BJ (cell line): ENCODE results near the gene NOM1. TPM values are rescaled to one million over a fixed set of nuclear protein-coding genes. Genes with fewer than 3 reads are reported as not detected.

Experiments
- CTCF ChIA-PET: fragments of 350-600 bp; formaldehyde crosslinking; extraction: SDS; loops from one replicate; lab custom pipeline; 2021; ENCODE audit warnings: antibody characterized with exemption, inconsistent platforms; lab: Yijun Ruan, JAX
- POLR2A ChIA-PET: fragments of 300-600 bp; sonication (Branson Sonifier 250); formaldehyde crosslinking; extraction: SDS; loops from one replicate; lab custom pipeline; 2021; ENCODE audit warnings: antibody characterized with exemption; lab: Charles Lee
- DNase-seq: peaks from one replicate; pipeline ENCODE4 v3.0.0-alpha.2; 2011; ENCODE audit warnings: low read depth
- H3K27me3 ChIP-seq: 2 replicates; pipeline ENCODE4 v1.6.0; 2011; ENCODE audit warnings: low read length; ENCODE audit not compliant: control insufficient read depth, insufficient read depth
- H3K36me3 ChIP-seq: 2 replicates; pipeline ENCODE4 v1.5.1; 2011; ENCODE audit warnings: low read length; ENCODE audit not compliant: control insufficient read depth, insufficient read depth
- H3K4me3 ChIP-seq: 2 replicates; pipeline ENCODE4 v1.5.1; 2011; ENCODE audit warnings: low read depth, mild to moderate bottlenecking, control low read depth, low read length
- CTCF ChIP-seq: IDR thresholded peaks from 2 replicates; pipeline ENCODE4 v1.5.1; 2011; ENCODE audit warnings: low read depth, mild to moderate bottlenecking, control low read depth, inconsistent platforms, low read length, moderate library complexity; ENCODE audit not compliant: insufficient read depth
- polyA plus RNA-seq: library from polyadenylated mRNA; depleted of rRNA; stranded (reverse); fragments of >200 nt; gene quantifications from 2 replicates; pipeline ENCODE4 v1.2.3, GENCODE V29; 2011

NOM1 gene
- polyA plus RNA-seq, 1 experiment, result 8.0 TPM

GRCh38 chr7:157006829-157007469, 57.4 kb downstream of the NOM1 start:
- no peak for TF ChIP-seq CTCF
- CTCF ChIA-PET, result no interaction called here
- no peak for DNase-seq
- no peaks in the 10 kb centered on the region for H3K36me3 ChIP-seq
- H3K27me3 ChIP-seq, result peaks cover 70% of the 10 kb centered on the region
- H3K4me3 ChIP-seq, result no peak overlapping the region
- POLR2A ChIA-PET, result no interaction called here

- no peak for TF ChIP-seq CTCF
- POLR2A ChIA-PET, result no interaction called here
- CTCF ChIA-PET, result no interaction called here
- Histone ChIP-seq H3K36me3 (no peaks in the 10 kb centered on the region), H3K27me3 (peaks cover 67% of the 10 kb centered on the region), H3K4me3 (no peak overlapping the region)
- DNase-seq, result no peak
Measured at GRCh38 chr7:157007470-157008066, 58.1 kb downstream of the NOM1 start.

- CTCF ChIA-PET, result no interaction called here
- no peak for TF ChIP-seq CTCF
- DNase-seq, result no peak
- Histone ChIP-seq H3K36me3 (no peaks in the 10 kb centered on the region), H3K27me3 (peaks cover 67% of the 10 kb centered on the region), H3K4me3 (no peak overlapping the region)
- POLR2A ChIA-PET, result no interaction called here
Measured at GRCh38 chr7:157008206-157009169, 59.0 kb downstream of the NOM1 start.

GRCh38 chr7:157009170-157009777, 59.8 kb downstream of the NOM1 start:
- DNase-seq, result no peak
- TF ChIP-seq CTCF, result no peak
- Histone ChIP-seq H3K27me3 (peaks cover 69% of the 10 kb centered on the region), H3K36me3 (no peaks in the 10 kb centered on the region), H3K4me3 (no peak overlapping the region)
- POLR2A ChIA-PET, result no interaction called here
- CTCF ChIA-PET, result no interaction called here
